GM13977 (cell line): ENCODE measurements around the gene REC114.

Experiments used
- DNase-seq: peaks from one replicate; pipeline ENCODE4 v3.0.0; 2012; ENCODE audit warnings: low spot score
- CTCF ChIP-seq: IDR thresholded peaks from 2 replicates; pipeline ENCODE4 v1.5.1; 2012; ENCODE audit warnings: mild to moderate bottlenecking, control low read depth; ENCODE audit not compliant: insufficient read depth; ENCODE audit errors: extremely low read depth, missing control alignments
- in situ Hi-C: fragments of 300-500 bp; cut with MboI; formaldehyde crosslinking; loops from one replicate; pipeline ENCODE4 v1.12.0; 2022; ENCODE audit warnings: low sequenced_read_pairs, low pct_unique_long_range_greater_than_20kb, mixed read lengths, inconsistent platforms; ENCODE audit not compliant: unreplicated experiment

REC114 gene

GRCh38 chr15:73585871-73586654, 143.1 kb downstream of the REC114 start:
- TF ChIP-seq CTCF, result no peak
- in situ Hi-C loops, result no loop called here
- no peak for DNase-seq

- DNase-seq, result no peak
- in situ Hi-C loops, result no loop called here
These were observed 146.8 kb downstream of the REC114 start for GRCh38 chr15:73589766-73590165.

GRCh38 chr15:73590263-73590662, 147.3 kb downstream of the REC114 start:
- in situ Hi-C loops, result no loop called here
- DNase-seq, result no peak
- no peak for TF ChIP-seq CTCF

More at GRCh38 chr15:73589766-73590165, 146.8 kb downstream of the REC114 start:
- no peak for TF ChIP-seq CTCF

- in situ Hi-C loops, result no loop called here
- no peak for DNase-seq
- no peak for TF ChIP-seq CTCF
These were observed 150.5 kb downstream of the REC114 start for GRCh38 chr15:73593304-73594074.

- TF ChIP-seq CTCF, result no peak
- in situ Hi-C loops, result no loop called here
- DNase-seq, result no peak
These were observed 151.1 kb downstream of the REC114 start for GRCh38 chr15:73594109-73594508.

GRCh38 chr15:73596174-73596573, 153.2 kb downstream of the REC114 start:
- DNase-seq, result no peak
- no peak for TF ChIP-seq CTCF
- in situ Hi-C loops, result no loop called here
